GM21528 (cell line): ENCODE results near the gene VASH2.
"Not testable (repeated sequence)": the region's sequence is repeated elsewhere in the genome, so short reads cannot be mapped to it uniquely, and the experiment has no call there.

Experiments used
- ATAC-seq: cut with Tn5 transposase; IDR thresholded peaks from one replicate; pipeline ENCODE4 v1.9.1; 2021; ENCODE audit warnings: mild to moderate bottlenecking, moderate library complexity; ENCODE audit not compliant: unreplicated experiment, low FRiP score

Gene VASH2

DNA sequence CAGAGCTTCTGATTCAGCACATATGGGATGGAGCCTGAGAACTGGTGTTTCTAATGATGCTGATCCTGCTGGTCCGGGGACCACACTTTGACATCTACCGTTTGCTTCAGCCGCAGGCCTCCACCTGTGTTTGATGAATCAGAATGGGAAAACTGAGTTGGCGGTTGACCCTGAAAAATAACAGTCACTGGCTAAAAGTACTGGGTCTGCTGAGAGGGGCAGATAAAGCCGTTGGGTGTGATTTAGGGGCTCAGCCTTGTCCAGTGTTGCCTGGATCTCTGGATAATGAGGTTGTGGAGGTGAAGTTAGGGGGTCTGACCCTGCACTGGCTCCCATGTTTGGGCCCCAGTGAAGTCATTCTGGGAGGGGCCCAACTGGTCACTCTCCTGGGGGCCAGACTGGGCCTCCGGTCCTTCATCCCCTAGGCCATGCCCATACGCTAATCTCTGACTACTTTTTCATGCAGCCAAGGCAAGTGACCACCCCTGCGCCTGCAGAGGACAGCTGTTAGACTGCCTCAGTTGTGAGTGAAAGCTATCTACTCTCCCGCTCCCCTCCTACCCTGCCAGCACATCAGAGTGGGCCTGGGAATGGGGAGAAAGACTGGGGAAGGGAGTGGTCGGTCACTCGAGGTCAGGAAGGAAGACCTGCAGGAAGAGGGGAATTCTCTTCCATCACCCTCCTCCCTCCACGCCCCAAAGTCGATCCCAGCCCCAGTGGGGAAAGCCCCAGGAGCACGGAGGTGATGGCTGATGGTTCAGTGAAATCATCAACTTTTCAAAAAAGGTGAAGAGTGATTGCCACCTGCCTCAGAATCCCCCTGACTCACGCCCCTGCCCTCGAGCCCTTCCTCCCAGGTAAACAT, 27.7 kb downstream of the VASH2 start:
- ATAC-seq, result no peak

DNA sequence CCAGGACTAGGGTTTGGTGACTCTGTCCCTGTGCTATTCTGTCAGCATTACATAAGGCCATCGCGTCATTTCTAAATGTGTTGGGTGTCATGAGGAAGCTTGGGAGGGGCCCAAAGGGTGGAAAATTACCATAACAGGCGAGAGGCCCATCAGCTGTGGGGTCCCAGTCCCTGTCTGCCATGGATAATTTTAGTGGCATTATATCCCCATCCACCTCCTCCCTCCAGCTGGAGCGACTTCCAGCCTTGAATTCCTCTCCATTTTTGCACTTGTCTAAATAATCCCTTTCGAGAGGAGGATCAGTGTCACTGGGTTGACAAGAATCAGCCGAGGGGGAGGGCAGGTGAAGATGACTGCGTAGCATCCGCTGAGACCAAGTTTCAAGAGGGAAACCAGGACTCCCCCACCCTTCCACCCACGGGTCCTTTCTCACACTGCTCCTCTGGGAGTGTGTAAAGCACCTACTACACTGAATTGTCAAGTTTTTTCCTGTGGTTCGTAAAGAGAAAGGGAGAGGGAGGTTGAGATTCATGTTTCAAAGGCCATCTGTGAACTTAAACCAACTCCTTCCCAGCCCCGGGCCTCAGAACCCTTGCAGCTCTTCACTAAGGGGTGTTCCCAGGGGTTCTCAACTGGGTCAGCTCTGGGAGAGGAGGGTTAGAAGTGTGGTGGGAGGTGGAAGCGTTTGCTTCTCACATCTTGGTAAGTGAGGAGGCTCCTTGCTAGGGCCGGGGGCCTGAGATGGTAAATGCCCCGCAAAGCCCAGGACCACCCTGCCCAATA, 29.2 kb downstream of the VASH2 start:
- peak; percentile 78 for ATAC-seq

DNA sequence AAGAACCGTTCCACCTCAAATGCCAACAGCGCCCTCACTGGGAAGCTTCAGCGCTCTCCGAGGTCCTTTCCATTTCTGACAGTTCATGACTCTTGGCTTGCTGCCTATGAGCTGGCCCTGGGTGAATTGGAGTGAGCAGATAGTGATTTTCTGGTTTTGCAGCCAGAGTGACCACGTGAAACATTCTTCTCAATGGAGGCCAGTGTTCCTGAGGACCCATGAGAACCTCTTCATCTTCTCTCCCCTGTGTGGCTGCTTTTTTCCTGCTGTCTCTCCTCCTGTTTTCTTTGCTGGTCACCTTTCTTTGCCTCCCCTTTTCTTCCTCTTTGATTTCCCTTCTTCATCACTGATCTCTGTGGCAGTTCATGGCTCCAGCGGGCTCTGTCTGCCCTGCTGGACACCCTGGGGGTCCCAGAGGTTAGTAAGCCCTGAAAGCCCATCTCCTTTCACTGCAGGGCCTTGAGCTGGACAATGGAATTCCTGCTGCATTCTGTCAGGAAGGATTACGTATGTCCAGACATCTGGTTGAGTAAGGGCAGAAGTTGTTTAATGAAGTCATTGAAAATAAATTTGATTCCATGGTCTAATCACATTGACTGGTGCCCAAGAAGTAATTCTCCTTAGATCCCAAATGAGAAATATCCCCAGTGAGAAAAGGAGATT, 29.9 kb downstream of the VASH2 start:
- no peak for ATAC-seq

DNA sequence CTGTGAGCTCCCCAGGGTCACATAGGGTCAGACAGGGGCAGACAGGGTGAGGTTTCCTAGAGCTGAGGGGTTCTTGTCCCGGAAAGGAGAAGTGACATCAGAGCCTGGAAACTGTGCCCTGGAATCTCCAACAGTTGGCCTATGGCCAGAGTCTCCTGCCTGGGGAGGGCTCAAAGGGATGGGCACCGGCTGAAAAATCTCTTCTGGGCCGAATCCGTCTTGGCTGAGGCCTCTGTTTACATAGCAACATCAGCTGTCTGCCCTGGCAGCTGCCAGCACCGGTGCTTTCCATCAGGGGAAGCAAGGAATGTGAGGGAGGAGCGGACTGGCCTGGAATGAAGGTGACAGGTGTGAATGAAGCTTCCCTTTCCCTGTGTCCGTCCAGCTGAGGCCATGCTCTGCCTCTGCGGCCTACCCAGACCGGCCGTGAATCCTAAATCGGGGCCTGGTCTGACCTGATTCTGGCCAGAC, 30.7 kb downstream of the VASH2 start:
- ATAC-seq, result no peak

DNA sequence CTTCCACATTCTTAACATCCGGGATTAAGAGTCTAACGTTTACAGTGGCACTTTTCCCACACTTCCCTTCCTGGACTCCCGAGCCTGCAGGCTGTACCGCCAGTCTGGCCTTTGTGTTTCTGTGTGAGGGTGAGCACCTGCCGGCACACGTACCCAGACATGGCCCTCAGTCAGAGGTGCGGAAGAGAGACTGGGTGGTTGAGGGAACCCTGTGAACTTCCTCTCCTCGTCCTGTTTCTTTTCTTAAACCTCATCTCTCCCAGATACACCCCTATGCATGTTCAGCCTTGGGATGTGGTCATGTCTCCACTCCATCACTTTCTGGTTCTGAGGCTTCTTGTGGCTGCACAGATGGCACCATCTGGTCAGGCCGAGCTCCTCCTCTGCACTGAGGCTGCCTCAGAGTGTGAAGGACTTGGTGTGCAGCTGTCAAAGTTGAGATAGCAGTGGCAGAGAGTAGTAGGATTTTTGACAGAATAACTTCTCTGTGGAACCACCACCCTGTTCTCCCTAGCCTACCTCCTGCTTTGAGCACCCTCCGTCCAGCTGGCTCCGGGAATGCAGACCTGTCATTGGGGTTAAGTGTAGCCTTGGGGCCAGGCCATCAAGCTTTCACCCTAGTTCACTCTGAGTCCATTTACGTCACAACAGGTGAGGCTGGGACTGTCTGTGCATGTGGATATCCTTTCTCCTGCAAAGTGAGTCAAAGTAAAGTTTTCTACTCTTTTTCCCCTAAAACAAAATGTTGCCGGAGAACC, 31.4 kb downstream of the VASH2 start:
- ATAC-seq, result peak; percentile 66

DNA sequence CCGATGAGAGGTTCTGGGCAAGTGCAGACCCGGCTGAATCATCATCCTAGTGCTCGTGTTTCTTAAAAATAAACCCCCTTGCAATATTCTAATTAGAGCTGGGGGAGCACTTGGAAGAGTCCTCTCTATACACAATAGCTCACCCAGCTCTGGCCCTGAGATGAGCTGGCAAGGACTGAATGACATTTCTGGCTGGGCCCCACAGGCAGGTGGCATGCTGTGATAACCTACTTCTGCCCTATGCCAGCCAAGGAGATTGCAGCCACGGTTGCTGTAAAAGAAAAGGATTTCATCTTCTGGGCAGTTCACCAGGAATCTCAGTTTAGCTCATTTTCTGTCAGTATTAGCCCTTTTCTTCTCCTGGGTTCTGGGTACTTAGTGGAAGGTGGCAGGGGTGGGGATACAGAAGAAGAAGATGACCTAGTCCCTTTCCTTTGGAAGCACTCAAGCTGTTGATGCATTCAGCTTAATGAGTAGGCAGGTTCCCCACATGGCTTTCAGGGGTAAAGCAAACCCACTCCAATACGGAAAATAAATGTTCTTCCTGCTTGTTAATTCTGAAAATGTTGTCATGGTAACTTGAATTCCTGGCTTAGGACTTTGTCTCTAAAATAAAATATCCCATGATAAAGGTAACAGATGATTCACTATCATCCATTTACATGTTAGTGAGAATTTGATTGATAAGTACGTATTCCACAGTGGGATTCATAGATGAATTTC, 32.2 kb downstream of the VASH2 start:
- ATAC-seq, result no peak

DNA sequence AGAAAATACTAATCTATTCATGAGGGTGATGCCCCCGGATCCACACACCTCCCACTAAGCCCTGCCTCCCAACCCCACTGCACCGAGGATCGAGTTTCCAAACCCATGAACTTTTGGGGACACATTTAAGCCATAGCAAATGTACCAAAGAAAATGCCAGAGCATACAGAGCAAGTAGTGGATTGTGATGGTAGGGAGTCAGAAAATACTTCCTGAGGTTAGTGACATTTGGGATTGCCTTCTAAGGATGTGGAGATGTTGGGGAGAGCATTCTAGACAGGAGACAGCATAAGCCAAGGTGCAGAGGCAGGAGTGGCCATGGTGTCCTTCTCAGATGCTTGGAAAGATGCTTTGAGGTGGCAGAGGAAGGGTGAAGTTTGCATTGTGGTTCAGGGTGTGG, 33.1 kb downstream of the VASH2 start:
- no peak for ATAC-seq

DNA sequence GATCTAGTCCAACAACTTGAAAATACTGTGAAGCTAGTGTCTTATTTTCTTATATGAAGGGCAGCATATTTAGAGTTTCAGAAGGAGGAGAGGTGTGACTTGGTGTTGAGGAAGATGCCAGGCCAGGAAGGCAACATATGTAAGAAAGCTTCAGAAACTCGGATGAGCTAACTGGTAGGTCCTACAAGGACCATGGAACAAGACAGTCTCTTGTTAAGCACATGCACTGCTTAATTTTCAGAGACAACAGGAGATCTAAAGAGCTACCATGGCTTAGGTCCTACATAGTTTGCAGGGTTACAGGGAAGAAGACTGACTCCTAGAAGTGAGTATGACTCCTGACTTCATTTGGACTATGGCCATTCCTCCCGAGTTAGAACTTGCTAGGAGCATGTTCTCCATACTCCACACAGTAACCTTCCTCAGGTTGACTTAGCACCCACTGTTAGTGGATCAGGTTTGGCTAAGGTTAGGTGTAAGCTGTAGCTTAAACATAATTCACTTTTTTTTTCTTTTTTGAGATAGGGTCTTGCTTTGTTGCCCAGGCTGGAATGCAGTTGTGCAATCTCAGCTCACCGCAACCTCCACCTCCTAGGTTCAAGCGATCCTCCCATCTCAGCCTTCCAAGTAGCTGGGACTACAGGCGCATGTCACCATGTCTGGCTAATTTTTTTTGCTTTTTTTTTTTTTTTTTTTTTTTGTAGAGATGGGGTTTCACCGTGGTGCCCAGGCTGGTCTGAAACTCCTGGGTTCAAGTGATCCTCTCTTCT, 34.4 kb downstream of the VASH2 start:
- ATAC-seq, result no peak

DNA sequence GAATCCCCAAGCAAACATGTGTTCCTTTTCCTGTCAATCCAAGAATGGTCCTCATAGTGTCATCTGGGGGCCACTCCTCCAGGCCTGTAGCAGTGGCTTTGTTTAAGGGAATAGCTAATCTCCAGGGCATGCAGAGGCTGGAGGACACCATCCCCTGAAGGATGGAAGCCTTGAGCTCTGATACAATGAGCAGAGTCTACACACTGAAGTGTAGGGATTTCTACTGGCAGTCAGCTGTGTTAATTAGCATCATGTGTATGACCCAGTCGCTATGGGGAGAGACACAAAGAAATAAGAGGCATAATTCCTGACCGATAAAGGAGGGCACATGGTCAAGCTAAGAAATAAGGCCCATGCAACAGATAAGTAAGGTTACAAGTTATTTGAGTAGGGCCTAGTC, 36.2 kb downstream of the VASH2 start:
- ATAC-seq, result no peak

DNA sequence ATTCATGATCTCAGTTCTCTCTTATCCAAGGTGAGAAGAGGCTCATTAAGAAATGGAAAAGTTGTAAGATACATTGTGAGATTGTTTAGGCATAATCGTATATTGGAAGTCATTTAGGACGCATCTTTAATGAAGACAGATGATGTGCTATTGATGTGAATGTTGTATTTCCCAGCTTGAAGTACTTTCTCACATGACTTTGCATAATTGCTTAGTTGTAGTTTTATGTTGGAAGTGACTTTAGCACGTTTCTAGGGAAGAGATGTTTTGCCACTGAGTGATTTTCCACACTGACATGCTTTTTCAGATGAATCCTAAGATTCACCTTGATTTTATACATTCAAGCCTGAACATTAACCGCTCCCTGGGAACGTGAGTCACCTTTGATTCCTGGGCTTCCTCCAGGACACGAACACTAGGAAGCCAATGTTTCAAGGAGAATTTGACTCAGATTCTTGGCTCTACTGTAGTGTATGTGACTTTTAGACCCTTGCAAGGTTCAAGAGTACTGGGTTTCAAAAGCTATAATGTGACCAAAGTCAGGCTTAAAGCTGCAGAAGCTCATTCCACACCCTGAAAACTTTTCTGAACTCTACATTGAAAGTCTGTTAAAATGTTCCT, 37.5 kb downstream of the VASH2 start:
- ATAC-seq, result no peak

DNA sequence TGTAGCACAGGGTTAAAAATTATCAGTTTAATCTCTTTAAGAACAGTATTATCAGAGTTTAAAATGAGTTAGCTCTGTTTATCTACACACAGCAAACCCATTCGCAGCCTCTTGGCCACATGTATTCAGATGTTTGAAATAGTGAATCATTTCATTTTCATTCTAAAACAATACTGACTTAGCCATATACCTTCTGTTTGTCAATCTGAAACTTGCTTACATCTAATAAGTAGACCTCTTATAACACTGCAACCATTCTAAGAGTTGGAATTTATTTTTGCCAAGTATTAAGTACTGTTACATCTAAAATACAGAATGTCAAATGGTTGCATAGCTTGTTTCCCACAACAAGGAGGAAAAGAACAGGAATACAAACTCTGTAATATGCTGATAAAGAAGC, 39.9 kb downstream of the VASH2 start:
- ATAC-seq, result no peak

DNA sequence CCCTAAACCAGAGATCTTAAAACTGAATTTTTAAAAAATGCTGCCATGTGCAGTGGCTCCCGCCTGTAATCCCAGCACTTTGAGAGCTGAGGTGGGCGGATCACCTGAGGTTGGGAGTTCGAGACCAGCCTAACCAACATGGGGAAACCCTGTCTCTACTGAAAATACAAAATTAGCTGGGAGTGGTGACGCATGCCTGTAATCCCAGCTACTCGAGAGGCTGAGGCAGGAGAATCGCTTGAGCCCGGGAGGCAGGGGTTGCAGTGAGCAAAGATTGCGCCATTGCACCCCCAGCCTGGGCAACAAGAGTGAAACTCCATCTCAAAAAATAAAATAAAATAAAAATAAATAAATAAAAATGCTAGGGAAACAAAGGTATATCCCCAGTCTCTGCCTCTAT, 43.6 kb downstream of the VASH2 start:
- not testable (repeated sequence) for ATAC-seq

DNA sequence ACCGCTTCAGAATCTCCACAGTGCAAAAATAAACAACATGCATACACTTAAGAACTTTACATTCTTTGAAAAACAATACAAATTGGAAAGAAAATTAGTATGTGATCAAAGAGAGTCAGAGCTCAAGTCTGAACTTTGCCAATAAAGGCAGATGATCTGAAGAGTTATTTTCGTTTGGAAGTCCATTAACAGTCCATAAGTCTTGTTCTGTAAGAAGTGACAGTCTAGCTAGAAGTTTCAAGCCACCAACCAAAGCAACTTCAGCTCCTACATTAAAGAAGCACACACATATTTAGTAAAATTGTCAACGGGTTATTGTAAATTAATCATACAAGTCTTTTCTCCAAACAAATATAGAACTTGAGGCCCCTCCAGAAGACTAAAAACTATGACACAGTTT, 44.6 kb downstream of the VASH2 start:
- ATAC-seq, result no peak

DNA sequence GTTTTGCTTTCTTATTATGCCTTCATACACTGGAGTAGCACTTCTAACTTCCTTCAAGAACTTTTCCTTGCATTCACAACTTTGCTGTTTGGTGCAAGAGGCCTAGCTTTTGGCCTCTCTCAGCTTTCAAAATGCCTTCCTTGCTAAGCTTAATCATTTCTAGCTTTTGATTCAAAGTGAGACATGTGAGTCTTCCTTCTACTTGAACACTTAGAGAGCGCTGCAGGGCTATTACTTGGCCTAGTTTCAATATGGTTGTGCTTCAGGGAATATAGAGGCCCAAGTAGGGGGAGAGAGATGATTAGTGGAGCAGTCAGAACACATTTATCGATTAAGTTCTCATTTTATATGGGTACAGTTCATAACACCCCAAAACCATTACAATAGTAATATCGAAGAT, 52.9 kb downstream of the VASH2 start:
- ATAC-seq, result no peak

DNA sequence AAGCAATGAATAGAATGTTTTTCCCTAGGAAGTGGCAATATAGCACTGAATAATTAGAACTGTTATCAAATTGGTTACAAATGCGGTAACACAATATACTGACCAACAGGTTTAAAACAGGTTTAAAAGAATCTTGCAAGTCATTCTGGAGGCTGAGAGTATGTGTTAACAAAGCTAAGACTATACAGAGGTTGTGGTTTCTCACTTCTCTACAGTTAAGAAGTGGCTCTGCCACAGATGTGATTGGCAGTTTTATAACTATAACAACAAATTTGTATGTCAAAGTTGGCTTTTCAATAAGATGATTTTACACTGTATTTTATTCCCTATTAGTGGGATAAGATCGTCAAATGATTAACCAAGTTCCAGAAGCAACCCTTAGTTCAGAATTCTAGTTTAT, 58.2 kb downstream of the VASH2 start:
- ATAC-seq, result peak; percentile 79

DNA sequence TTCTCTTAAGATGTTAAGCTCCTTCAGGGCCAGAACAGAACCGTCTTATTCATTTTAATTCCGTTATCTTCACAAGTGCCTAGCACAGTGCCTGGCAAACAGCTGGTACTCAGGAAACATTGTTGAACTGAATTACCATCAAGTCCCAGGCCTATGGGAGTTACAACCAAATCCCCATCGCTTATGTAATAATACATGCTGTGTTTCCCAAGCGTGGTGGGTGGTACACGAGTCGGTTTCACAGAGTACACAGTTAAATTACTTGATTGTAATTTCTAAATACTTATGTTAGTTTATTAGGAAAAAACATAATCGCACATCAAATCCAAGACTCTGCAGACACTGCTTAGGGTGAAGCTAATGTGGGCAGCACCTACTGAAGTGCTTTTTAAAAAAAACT, 64.3 kb downstream of the VASH2 start:
- no peak for ATAC-seq

DNA sequence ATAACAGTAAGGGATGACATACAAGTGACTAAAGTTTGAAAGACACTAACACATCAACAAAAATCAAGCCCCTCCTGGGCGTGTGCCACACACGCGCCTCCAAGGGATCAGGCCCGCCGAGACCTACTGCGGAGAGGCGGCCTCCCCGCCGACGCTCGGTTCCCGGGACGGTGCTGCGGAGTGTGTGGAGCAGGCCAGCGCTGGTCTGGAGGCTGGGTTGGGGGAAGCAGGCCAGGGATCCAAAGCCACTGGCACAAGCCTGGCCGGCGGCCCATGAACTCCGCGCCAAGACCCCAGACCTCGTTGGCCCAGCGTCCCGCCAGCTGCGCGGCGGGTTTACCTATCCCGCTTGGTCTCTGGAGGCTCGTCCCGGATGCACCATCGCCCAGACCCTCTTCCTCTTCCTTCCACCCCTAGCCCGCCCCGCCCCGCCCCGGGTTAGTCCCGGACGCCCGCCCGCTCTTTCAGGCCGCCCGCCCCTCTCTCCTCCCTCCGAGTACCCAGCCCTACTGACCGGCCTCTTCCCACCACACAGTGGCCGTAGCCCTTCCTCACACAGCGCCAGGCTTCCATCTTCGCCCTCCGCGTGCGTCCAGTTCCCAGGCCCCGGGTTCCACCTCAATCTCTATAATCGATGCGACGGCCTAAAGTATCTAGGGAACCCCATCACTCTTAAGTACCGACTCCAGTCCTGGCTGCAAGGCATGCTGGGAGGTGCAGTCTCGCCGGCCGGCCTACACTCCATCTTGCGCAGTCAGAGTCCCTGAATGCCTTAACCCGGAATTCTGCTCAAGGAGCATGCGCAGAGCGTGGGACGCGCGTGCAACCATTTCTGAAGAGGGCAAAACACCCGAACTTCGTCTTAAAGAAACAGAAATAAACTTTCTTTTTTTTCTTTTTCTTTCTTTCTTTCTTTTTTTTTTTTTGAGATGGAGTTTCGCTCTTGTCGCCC, 65.0 kb downstream of the VASH2 start, which contains the start of gene ANGEL2:
Gene ANGEL2, minus strand, starts transcription at position 769 of the 952 bp plus-strand sequence. Its CDS starts 196 bp downstream, at position 573.
- ATAC-seq, result peak; percentile 96
